ENCODE results near the gene UCP3.

GRCh38 chr11:73995731-73996130 lies 13.2 kb downstream of the UCP3 start:
- TF ChIP-seq, protein P1, sequence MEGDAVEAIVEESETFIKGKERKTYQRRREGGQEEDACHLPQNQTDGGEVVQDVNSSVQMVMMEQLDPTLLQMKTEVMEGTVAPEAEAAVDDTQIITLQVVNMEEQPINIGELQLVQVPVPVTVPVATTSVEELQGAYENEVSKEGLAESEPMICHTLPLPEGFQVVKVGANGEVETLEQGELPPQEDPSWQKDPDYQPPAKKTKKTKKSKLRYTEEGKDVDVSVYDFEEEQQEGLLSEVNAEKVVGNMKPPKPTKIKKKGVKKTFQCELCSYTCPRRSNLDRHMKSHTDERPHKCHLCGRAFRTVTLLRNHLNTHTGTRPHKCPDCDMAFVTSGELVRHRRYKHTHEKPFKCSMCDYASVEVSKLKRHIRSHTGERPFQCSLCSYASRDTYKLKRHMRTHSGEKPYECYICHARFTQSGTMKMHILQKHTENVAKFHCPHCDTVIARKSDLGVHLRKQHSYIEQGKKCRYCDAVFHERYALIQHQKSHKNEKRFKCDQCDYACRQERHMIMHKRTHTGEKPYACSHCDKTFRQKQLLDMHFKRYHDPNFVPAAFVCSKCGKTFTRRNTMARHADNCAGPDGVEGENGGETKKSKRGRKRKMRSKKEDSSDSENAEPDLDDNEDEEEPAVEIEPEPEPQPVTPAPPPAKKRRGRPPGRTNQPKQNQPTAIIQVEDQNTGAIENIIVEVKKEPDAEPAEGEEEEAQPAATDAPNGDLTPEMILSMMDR (IDR thresholded peaks at IDR 0.05) = no peak
- no peak for TF ChIP-seq POLR2A (IDR thresholded peaks at IDR 0.05)
- no peak for TF ChIP-seq EP300 (IDR thresholded peaks at IDR 0.05)

Data from stomach (tissue), 4 donors.